GM12878 (cell line): ENCODE data around the gene CEBPG. TPM values are rescaled to one million over a fixed set of nuclear protein-coding genes. Genes with fewer than 3 reads are reported as not detected.

Source experiments
- ATAC-seq: fragments of 200-7000 bp; cut with Tn5 transposase; 3 replicates; pipeline ENCODE4 v1.9.1; 2020; ENCODE audit warnings: mild to moderate bottlenecking, moderate library complexity
- BruUV-seq: library from RNA; stranded (reverse); fragments of 400-500 nt; replicated peaks from 2 replicates; lab custom pipeline; 2021; lab: Mats Ljungman, UMichigan
- CTCF ChIA-PET: fragments of 300-600 bp; sonication (Branson Sonifier 250); formaldehyde crosslinking; extraction: SDS; loops from one replicate; lab custom pipeline; 2021; ENCODE audit warnings: inconsistent platforms; lab: Yijun Ruan, JAX
- POLR2A ChIA-PET: fragments of 350-600 bp; formaldehyde crosslinking; extraction: SDS; loops from one replicate; lab custom pipeline; 2021; ENCODE audit warnings: inconsistent platforms; lab: Charles Lee
- RAD21 ChIA-PET: fragments of 300-600 bp; sonication (Branson Sonifier 250); formaldehyde crosslinking; loops from one replicate; lab custom pipeline; 2023; ENCODE audit warnings: antibody characterized with exemption; ENCODE audit not compliant: unreplicated experiment; lab: Charles Lee
- SMC1A ChIA-PET: fragments of 300-600 bp; sonication (Branson Sonifier 250); formaldehyde crosslinking; loops from one replicate; lab custom pipeline; 2023; ENCODE audit not compliant: unreplicated experiment, uncharacterized antibody; lab: Charles Lee
- DNase-seq: peaks from one replicate; pipeline ENCODE4 v3.0.0-alpha.2; 2011; ENCODE audit warnings: low read depth, low spot score
- FAIRE-seq: peaks from 3 replicates; lab custom pipeline; 2011; peaks lifted over from hg19 to GRCh38; lab: Jason Lieb, UNC
- H2AFZ ChIP-seq: 2 replicates; pipeline ENCODE4 v1.6.0; 2011; ENCODE audit warnings: low read depth, low read length, control low read depth; ENCODE audit not compliant: control insufficient read depth
- H3K27ac ChIP-seq: 2 replicates; pipeline ENCODE4 v1.5.1; 2011; ENCODE audit warnings: control low read depth; ENCODE audit not compliant: control insufficient read depth, insufficient read depth
- H3K27me3 ChIP-seq, 2 experiments: replicated peaks in 1 of 2; 2 replicates each; pipeline versions ENCODE4 v1.6.0 to v1.6.1; 2011; ENCODE audit warnings: low read length in 1 of 2; ENCODE audit not compliant: control insufficient read depth in 2 of 2, insufficient read depth in 2 of 2
- H3K36me3 ChIP-seq, 2 experiments: 2 replicates each; pipeline ENCODE4 v1.5.1; 2011; ENCODE audit warnings: low read length in 1 of 2; ENCODE audit not compliant: control insufficient read depth in 2 of 2, insufficient read depth in 2 of 2
- H3K4me1 ChIP-seq: 2 replicates; pipeline ENCODE4 v1.6.1; 2011; ENCODE audit warnings: mild to moderate bottlenecking, low read length, moderate library complexity, mixed read lengths; ENCODE audit not compliant: control insufficient read depth, insufficient read depth
- H3K4me2 ChIP-seq: 2 replicates; pipeline ENCODE4 v1.6.0; 2011; ENCODE audit warnings: control low read depth; ENCODE audit not compliant: control insufficient read depth, insufficient read depth
- H3K4me3 ChIP-seq: fragments of 200-600 bp; sonication (generic); 2 replicates; pipeline ENCODE4 v1.5.1; 2016
- H3K79me2 ChIP-seq: 2 replicates; pipeline ENCODE4 v1.6.0; 2011; ENCODE audit warnings: low read length; ENCODE audit not compliant: control insufficient read depth, insufficient read depth
- H3K9ac ChIP-seq: 2 replicates; pipeline ENCODE4 v1.8.0; 2011; ENCODE audit warnings: low read length, control low read depth, mixed read lengths; ENCODE audit not compliant: control insufficient read depth, insufficient read depth
- H3K9me3 ChIP-seq: replicated peaks from 3 replicates; pipeline ENCODE4 v1.5.1; 2011; ENCODE audit warnings: mild to moderate bottlenecking, low read length; ENCODE audit not compliant: control insufficient read depth, insufficient read depth
- H4K20me1 ChIP-seq: 2 replicates; pipeline ENCODE4 v1.6.0; 2011; ENCODE audit not compliant: control insufficient read depth, insufficient read depth
- CUX1 ChIP-seq: IDR thresholded peaks from 2 replicates; pipeline ENCODE4 v1.6.1; 2012; ENCODE audit warnings: improper control_type of control experiment, low read depth, low read length; ENCODE audit not compliant: insufficient replicate concordance
- JUNB ChIP-seq: IDR thresholded peaks from 2 replicates; pipeline ENCODE4 v1.6.1; 2016; ENCODE audit warnings: antibody characterized with exemption, mild to moderate bottlenecking
- MEF2B ChIP-seq: fragments of 450-650 bp; IDR thresholded peaks from 2 replicates; pipeline ENCODE4 v1.6.1; 2018; ENCODE audit warnings: mild to moderate bottlenecking, moderate library complexity; ENCODE audit not compliant: partially characterized antibody, poor library complexity, severe bottlenecking
- SMARCA5 ChIP-seq: fragments of 450-650 bp; IDR thresholded peaks from 2 replicates; pipeline ENCODE4 v1.6.1; 2017; ENCODE audit warnings: mild to moderate bottlenecking
- SRF ChIP-seq, 2 experiments: IDR thresholded peaks; 2 replicates each; pipeline ENCODE4 v1.6.1; 2011; ENCODE audit warnings: low read depth in 2 of 2, low read length in 2 of 2, mild to moderate bottlenecking in 1 of 2, moderate library complexity in 1 of 2
- WGBS: methylation state at CpG from one replicate; pipeline ENCODE4 v1.1.6; 2016; ENCODE audit warnings: low lambda C conversion rate; ENCODE audit not compliant: insufficient replicate concordance, insufficient coverage; ENCODE audit errors: missing lambda C conversion rate; 5-methylcytosine and 5-hydroxymethylcytosine counted together
- in situ Hi-C: fragments of 300-500 bp; cut with MboI; formaldehyde crosslinking; loops from 9 replicates; pipeline ENCODE4 v1.14.3; 2018; ENCODE audit warnings: mixed read lengths
- intact Hi-C: fragments of 100-400 bp; cut with micrococcal nuclease; formaldehyde crosslinking; loops from one replicate; pipeline ENCODE4 v1.14.2; 2022; ENCODE audit not compliant: unreplicated experiment
- polyA plus RNA-seq, 11 experiments: library from polyadenylated mRNA; depleted of rRNA in 4 of 11; unstranded in 6 of 11; stranded (reverse) in 5 of 11; fragments of >200 nt; fragmentation: Nextera tagmentation in 4 of 11; fragmentation: Illumina TruSeq in 1 of 11; extraction: Ambion mirVana in 4 of 11; extraction: Trizol in 1 of 11; gene quantifications; 1 replicate in 1 of 11; 2 replicates in 10 of 11; pipeline versions ENCODE4 v1.2.1 to v1.2.3, GENCODE V29; 2011 to 2016; ENCODE audit warnings: inconsistent platforms in 2 of 11, missing spikeins in 2 of 11, low read depth in 1 of 11
- total RNA-seq, 4 experiments: library from RNA; depleted of rRNA in 3 of 4; stranded (reverse); fragments of >200 nt in 3 of 4; fragmentation: Illumina TruSeq in 1 of 4; extraction: Trizol in 1 of 4; gene quantifications; 2 replicates each; pipeline versions ENCODE4 v1.2.1 to v1.2.3, GENCODE V29; 2013 to 2021

Gene CEBPG
- total and polyA plus RNA-seq, 10 of the 15 experiments (the other 5 are each of a cell fraction or from before 2014, with no cell fraction given) = 5.2 to 22.4 (median 20.0) TPM

- ATAC-seq (peak; percentile 45), FAIRE-seq (no peak), DNase-seq (no peak)
- Histone ChIP-seq H3K36me3 (no peaks in the 10 kb centered on the region), H3K9ac (no peak overlapping the region), H3K4me1 (0 out of 2 replicates have a peak, but pooled peaks cover 4% of the 10 kb centered on the region), H3K27ac (no peak overlapping the region), H3K9me3 (no peaks in the 10 kb centered on the region), H4K20me1 (no peaks in the 10 kb centered on the region; the same call in 1 of the 2 replicates), H3K27me3 (no peaks in the 10 kb centered on the region), H3K79me2 (no peaks in the 10 kb centered on the region), H3K4me3 (no peak overlapping the region), H3K4me2 (no peak overlapping the region), H2AFZ (no peak overlapping the region)
- intact Hi-C loops (loop anchor here (5.0 kb wide), 2 partner anchors 265 to 280 kb away; no protein-coding TSS in a partner anchor), in situ Hi-C loops (loop anchor here (5.0 kb wide), 1 partner anchor 170 kb away; no protein-coding TSS in a partner anchor)
- ChIA-PET RAD21 (interaction anchor here (1.0 to 1.5 kb wide), 2 partner anchors 166 to 171 kb away, joined by 6 to 8 read pairs; no protein-coding TSS in a partner anchor), POLR2A (no interaction called here), SMC1A (interaction anchor here (1.4 to 1.8 kb wide), 3 partner anchors 26 to 171 kb away, joined by 3 to 8 read pairs (median 6); no protein-coding TSS in a partner anchor), CTCF (interaction anchor here (0.6 to 4.0 kb wide), 18 partner anchors 8 to 431 kb away, joined by 3 to 46 read pairs (median 3); partner anchors contain the start of gene GPATCH1)
- BruUV-seq = no TSS peak
- TF ChIP-seq JUNB = no peak
- TF ChIP-seq SMARCA5 = no peak
- TF ChIP-seq SRF (IDR thresholded peaks at IDR 0.05; ENCODE audit: low read depth in 2 of 2, low read length in 2 of 2) = no peak
- TF ChIP-seq MEF2B = no peak
- TF ChIP-seq CUX1 = no peak
- WGBS = 43% methylated on average over 6 of the region's 9 CpGs
These were observed 33.6 kb downstream of the CEBPG start for GRCh38 chr19:33407140-33407551.
